GM21390 (cell line): Measurements from ENCODE around the gene BORCS6.
"Not testable (repeated sequence)": the region's sequence is repeated elsewhere in the genome, so short reads cannot be mapped to it uniquely, and the experiment has no call there.

Experiments
- ATAC-seq: cut with Tn5 transposase; IDR thresholded peaks from one replicate; pipeline ENCODE4 v1.9.1; 2021; ENCODE audit not compliant: unreplicated experiment

BORCS6 gene

GRCh38 chr17:8175795-8176196 is 14.2 kb downstream of the BORCS6 start:
- no peak for ATAC-seq

DNA sequence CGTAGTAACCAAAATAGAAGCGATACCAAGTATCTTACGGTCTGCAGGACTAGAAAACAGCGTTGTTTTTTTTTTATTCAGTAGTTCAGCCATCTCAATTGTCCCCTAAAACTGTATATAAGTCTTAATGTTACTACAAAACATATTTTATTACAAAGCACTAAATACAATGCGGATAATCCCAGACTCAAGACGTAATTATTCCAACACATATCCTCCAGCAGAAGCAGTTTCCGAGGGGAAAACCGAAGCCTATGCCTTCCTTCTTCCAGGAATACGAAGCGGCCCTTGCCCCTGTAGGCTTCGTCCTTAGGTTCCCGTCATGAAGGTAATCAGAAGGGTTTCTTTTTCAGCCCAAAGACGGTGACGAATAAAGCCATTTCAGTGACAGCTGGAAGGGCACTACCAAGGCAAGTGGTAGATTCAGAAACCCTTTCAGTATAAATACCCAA is 16.1 kb downstream of the BORCS6 start:
- ATAC-seq = no peak

- peak; percentile 67 for ATAC-seq
Observed at GRCh38 chr17:8173056-8173870, 16.7 kb downstream of the BORCS6 start.

GRCh38 chr17:8170186-8170585 is 19.8 kb downstream of the BORCS6 start:
- not testable (repeated sequence) for ATAC-seq

GRCh38 chr17:8167526-8167925 is 22.5 kb downstream of the BORCS6 start:
- no peak for ATAC-seq

GRCh38 chr17:8166731-8167130 is 23.2 kb downstream of the BORCS6 start:
- ATAC-seq = no peak

DNA sequence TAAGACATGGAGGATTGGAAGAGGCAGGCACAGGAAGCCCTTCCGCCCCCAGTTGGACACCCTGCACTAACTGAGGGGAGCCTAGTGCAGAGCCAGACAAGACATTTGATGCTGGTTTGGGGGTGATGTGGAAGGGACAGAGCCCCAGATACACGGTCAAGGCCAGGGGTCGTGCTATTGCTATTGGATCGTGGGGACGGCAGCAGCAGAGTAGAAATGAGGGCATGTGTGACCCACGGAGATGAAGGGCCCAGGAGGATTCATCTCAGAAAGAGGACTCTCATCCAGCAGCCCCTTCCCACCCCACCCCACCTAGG is 25.2 kb downstream of the BORCS6 start:
- ATAC-seq = no peak

DNA sequence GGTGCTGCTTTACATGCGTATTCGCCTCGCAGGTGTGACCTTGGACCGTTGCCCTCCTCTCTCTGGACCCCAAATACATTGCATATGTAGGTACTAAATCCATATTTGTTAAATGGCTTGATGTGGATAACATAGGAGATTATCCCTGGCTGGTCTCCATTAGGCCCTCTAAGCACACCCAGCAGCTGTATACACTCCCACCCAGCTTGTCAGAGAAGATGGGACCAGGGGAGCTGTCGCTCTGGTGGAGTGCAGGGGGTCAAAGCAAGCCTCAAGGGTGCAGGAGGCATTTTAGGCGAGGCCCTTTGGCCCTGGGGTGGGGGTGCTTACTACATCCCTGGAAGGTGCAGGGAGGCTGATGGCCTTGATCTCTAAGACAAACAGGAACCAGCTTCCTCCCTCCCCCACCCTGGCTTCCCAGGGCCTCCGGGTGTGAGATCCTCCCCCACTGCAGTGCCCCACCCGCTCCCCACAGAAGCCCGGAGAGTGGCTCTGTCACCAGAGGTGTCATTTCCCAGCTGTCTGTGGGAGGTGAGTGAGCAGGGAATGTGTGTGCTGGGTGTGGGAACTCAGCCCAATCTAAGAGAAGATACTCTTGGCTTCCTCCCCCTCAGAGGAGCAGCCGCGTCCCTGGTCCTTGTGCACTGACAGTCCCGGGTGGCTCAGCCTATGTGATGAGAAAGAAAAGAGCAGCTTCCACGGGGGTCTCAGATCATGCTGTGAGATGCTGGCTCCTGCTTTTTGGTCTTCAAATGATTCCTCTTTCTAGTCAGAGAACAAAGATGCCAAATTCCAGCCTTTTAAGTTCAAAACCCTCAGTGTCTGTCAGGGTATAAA is 25.8 kb downstream of the BORCS6 start:
- ATAC-seq = no peak

DNA sequence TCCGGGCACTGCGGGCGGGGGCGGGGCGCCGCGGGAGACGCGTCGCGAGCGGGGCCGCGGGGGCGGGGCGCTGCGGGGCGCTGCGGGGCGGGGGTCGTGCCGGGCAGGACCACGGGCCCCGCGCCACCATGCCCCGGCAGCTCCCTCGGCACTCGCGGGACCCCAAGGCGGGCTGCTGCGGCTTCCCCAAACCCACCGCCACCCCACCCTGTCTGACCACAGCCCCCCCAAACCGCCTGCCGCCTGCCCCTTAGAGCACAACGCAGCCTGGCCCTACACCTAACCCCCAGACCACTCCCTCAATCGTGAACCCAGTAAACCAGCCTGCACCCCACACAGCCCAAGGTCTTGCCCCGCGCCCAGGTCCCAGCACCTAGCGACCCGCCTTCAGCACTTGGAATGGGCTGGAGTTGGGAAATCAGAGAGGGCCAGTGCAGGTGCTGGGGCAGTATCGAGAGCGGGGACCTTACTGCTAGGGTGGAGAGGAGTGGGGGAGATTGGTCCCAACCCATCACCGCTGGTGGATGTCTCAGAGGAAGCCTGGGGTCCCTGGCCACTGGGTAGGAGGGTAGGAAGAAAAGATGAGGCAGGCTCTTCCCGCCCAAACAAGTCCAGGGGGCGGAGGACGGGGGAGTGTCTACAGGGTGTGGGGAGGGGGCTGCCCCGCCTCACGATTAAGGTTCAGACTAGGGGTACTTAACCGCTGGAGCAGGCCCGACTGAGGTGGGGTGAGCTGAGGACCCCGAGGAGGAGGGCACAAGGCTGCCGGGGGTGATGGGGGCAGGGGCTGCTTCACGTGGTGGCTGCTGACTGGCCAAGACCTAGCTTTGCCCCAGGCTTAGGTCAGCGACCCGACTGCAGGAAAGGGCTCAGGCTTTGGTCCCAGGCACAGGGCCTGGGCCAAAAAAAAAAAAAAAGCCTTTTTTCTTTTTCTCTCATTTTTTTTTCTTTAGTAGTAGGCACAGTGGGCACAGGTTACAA is 26.7 kb downstream of the BORCS6 start:
- no peak for ATAC-seq

DNA sequence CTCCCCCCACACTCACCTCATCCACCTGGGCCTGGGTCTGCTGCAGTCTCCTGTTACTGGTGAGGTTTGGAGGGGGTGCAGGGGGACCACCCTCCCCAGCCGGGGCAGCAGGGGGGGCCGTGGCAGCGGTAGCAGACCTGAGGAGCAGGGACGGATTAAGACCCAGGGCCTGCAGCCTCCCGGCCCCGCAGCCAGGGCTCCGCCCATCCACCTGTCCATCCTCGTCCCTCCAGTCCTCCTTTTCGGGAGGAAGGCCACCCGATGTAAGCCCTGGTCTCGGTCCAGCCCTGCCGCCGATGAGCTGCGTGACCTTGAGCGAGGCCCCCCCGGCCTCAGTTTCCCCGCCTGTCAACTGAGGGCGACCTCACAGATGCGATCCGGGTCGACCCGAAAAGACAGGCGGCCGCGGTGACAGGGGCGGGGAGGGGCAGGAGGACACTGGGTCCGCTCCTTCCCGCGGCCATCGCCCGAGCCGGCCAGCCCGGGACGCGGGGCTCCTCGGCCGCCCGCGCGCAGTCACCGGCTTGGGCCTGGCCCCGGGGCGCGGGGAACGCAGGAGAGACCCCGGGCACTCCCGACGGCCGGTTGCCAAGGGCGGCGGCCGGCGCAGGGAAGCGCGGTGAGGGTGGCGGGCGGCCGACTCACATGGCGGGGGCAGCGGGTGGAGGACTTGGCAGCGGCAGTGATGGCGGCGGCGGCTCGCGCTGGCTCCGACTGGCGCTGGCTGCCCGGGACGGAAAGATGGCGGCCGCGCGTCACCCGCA is 27.6 kb downstream of the BORCS6 start, which contains the start of gene VAMP2:
Gene VAMP2 (minus strand): TSS at position 716 of the 764 bp plus-strand sequence. CDS start 69 bp downstream, at position 647.
- no peak for ATAC-seq

DNA sequence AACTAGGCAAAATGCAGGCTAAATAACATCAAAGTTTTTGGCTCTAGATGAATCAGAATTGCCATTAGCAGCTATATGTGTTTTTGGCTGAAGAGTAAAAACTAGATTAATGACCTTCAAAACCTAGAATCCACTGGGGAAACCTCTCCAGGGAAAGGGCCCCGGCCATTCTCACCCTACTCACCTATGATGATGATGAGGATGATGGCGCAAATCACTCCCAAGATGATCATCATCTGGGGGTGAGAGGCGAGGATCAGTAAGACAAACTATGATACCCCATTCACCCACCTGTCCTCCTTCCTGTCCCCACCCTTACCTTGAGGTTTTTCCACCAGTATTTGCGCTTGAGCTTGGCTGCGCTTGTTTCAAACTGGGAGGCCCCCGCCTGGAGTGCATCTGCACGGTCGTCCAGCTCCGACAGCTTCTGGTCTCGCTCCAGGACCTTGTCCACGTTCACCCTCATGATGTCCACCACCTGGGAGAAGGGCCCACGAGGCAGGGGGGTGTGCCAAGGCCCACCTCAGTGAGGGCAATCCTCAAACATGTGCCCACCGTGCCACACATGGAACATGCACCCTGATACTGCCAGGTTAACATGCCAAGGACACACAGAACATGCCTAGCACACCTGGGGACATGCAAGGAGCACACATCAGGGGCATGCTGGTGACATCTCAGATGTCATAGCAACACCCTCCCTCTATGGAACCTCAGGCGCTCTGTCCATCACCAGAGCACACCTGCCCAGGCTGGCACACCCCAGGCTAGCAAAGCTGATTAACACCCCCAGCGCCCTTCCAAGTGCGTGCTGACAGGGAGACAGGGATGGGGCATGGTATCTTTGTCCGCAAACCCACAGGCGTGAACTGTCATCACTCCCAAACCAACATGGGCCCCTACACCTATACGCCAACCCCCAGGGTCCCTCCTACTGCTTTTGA is 28.4 kb downstream of the BORCS6 start:
- ATAC-seq = no peak

DNA sequence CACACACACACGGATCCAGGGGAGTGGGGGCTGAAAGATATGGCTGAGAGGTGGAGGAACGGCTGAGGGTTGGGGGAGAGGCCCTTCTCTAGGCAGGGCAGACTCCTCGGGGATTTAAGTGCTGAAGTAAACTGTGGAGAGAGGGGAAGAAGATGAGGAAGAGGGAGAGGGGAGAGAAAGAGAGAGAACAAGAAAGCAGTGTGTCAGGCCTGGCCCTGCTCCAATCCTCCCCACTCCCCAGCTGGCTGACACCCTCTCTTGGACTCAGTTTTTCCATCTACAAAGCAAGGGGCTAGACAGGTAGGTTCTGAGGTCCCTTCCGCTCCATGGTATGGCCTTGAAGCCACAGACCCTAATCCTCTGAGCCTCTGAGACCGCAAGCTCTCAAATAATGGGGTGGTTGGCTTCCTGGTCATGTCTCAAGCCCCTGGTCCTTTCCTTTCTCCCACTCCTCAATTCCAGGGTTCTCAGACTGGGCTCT is 29.2 kb downstream of the BORCS6 start:
- no peak for ATAC-seq

- no peak for ATAC-seq
Observed at GRCh38 chr17:8160224-8160577, 29.8 kb downstream of the BORCS6 start.

DNA sequence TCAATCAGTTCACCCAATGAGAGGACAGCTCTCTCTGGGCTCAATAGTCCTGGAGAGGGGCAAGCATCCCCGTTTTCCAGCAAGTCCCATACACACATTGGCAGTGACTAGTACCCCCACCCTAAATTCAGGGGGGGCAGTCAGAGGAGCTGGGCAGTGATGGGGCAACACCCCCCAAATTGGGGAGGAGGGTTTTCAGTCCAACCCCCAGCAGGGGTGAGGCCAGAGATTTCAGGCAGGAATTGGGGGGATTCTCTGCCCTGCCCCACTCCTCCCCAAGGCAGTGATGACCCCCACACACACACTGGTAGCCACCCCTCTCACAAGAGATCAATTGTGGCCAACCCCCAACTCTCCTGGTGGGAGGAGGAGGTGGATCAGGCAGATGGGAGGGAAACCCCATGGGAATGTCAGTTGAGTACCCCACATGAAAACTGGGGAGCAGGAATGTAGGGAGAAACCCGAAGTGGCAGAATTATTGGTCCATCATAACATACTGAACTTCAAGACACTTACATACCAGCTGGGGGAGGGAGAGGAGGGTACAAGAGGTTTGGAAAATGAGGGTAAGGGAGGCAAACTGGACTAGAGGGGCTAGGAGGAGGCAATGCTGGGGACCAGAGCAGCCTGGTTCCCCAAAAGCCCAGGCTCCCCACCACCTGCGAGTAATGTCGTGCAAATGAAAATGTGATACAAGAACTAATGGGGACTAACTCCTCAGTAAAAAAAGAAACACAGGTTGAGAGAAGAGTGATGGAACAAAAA is 30.3 kb downstream of the BORCS6 start:
- no peak for ATAC-seq

GRCh38 chr17:8159032-8159400 is 31.0 kb downstream of the BORCS6 start:
- ATAC-seq = no peak

DNA sequence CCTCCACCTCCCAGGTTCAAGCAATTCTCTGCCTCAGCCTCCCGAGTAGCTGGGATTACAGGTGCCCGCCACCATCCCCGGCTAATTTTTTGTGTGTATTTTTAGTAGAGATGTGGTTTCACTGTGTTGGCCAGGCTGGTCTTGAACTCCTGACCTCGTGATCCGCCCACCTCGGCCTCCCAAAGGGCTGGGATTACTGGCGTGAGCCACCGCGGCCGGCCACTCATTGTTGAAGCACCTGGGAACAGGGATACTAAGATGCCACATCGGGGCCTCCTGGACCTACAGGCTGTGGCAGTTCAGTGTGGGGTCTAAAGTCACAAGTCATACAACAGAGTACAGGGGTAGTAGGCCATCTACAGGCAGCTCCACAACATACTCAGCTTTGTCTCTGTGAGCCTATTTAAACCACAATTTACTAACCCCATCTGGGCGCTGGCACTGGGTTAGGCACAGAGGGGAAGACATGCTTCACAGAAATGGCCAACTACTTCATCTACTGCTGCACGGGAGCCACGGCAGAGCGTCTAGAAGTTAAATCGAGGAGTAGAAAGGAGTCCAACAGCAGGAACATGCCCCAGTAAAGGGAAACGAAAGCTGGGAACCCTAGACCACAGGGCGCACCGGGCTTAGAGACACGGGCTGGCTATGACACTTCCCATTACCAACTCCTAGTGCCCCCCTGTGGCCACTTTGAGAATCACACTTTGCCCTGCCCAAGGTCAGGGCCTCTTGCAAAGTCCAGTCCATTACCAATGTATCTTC is 31.5 kb downstream of the BORCS6 start:
- ATAC-seq = no peak

- peak; percentile 69 for ATAC-seq
Observed at GRCh38 chr17:8156246-8156992, 33.6 kb downstream of the BORCS6 start.
